Stimulated activated CD8-positive, alpha-beta memory T cell treated with anti-CD3 and anti-CD28 coated beads, Interleukin-2, amount 100 ng/mL, for 1 hour (primary cell): Measurements from ENCODE around the gene DDAH2.
"Not testable (repeated sequence)": the region's sequence is repeated elsewhere in the genome, so short reads cannot be mapped to it uniquely, and the experiment has no call there.

Experiments used
- DNase-seq, 2 donors: peaks; one replicate each; pipeline ENCODE4 v3.0.0-alpha.2; 2020; ENCODE audit warnings: low read depth in 2 of 2

DDAH2 gene

DNA sequence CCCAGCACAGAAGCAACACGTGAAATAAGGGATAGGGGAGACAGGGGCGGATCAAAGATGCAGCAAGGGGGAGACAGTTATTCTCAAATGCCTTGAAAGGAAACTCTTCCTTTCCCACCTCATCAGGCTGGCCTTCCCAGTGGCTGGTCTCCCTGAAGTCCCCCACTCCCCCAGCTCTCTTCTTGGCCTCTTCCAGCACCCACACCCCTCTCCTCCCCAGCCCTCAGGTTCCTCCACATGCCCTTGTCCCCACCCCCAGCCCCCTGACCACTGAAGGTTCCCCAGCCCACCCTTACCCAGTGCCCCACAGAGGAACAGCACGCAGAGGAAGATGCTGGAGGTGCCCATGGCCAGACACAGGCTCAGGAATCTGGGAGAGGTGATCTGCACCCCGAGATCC lies 15.6 kb downstream of the DDAH2 start:
- DNase-seq, result no peak

DNA sequence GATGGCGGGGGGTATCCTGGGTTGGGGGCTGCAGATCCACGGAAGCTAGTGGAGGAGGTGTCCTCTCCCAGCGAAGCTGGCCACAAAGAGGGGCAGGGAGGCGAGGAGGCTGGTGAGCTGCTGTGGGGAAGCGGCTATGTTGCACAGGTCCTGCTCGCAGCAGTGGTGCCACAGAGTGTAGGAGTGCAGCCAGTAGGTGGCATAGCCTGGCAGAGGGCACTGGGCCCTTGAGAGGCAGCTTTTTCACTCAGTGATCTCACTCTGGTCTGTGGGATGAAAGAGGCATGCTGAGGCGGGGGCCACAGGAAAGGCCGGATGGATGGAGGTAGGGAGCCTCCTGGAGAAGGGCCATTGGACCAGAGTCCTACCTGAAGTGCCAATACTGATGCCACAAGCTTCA lies 16.8 kb downstream of the DDAH2 start:
- DNase-seq, result no peak

DNA sequence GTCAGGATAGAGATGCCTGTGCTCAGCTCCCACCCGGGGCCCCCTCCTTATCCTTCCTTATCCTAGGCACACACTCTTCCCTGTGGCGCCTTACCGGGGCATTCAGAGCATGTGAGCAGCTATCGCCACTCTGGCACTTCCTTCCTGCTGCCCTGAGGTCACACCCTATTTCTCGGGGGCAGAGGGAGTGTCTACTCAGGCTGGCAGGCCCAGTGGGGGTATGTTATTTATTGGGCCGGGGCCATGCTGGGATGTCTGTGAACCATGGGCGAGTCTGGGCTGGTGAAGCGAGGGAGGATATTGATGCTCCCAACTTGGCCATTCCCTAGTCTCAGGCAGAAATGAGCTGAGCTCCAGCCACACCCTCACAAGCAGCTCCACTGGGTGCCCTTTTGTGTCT lies 17.9 kb downstream of the DDAH2 start:
- DNase-seq, result no peak

DNA sequence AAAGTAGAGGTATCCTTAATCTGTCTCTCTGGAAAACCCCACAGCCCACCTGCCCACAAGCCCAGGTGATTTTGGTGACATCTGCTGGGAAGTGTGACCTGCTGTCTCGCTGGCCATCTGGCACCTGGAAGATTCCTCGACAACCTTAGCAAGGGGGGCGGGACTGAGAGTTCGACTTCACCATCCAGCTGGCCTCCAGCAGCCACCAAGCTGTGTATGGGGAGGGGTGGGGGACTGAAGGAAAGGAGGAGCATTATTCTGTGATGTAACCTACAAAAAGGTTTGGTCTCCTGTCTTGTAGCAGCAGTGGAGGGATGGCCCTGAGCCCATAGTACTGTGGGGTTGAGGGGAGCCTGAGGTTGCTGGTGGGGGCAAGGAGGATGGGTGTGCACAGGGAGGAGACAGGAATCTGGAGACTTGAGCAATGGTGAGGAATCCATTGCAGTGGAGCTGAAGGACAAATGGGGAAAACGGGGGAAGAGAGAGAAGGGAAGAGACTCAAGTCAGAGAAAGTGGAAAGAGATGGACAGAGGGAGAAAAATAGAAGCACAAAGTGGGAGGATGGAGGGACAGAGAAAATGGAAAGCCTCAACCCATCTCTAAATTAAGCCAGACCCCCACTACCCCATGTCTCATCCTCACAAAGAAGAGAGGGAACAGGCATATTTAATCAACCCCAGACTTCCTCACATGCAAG lies 18.4 kb downstream of the DDAH2 start:
- no peak for DNase-seq

DNA sequence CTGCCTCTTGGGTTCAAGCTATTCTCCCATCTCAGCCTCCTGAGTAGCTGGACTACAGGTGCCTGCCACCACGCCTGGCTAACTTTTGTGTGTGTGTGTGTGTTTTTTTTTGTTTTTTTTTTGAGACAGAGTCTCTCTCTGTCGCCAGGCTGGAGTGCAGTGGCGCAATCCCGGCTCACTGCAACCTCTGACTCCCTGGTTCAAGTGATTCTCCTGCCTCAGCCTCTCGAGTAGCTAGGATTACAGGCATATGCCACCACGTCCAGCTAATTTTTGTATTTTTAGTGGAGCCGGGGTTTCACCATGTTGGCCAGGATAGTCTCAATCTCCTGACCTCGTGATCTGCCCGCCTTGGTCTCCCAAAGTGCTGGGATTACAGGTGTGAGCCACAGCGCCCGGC lies 19.9 kb downstream of the DDAH2 start:
- DNase-seq, result not testable (repeated sequence)

DNA sequence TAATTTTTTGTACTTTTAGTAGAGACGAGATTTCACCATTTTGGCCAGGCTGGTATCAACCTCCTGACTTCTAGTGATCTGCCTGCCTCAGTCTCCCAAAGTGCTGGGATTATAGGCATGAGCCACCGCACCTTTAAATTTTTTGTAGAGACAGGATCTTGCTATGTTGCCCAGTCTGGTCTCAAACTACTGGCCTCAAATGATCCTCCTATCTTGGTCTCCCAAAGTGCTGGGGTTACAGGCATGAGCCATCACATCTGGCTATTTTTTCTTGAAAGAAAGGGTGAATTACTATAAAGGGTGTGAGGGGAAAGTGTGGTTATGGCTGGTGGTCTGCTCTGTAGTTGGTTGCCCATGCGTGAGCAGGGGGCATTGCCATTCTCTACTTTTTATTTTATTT lies 20.9 kb downstream of the DDAH2 start:
- DNase-seq, result no peak

DNA sequence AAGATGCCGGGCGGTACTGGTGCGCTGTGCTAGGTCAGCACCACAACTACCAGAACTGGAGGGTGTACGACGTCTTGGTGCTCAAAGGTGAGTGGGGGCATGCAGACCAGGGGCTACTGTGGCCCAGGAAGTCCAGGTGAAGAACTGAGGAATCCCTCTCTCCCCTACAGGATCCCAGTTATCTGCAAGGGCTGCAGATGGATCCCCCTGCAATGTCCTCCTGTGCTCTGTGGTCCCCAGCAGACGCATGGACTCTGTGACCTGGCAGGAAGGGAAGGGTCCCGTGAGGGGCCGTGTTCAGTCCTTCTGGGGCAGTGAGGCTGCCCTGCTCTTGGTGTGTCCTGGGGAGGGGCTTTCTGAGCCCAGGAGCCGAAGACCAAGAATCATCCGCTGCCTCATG lies 21.4 kb downstream of the DDAH2 start:
- DNase-seq, result no peak

DNA sequence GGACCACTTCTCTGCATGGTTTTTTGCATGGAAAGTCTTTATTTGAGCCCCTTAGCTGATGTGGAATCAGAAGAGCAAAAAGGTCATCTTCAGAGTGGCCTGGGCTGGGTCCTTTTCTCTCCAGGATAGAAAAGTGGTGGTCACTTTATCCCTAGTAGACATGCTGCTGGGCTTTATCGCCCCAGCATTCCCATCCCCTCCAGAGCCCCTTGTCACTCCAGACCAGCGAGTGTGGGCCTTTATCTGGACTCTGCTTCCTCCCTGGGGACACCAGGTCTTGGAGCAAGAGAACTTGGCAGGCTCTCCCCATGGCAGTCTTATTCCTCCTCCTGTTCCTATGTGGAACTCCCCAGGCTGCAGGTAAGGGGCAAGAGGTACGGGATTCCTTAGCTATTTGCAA lies 22.5 kb downstream of the DDAH2 start, which contains the start of gene LY6G6F:
Gene LY6G6F (plus strand): TSS at position 268 of the 400 bp plus-strand sequence. CDS start 41 bp downstream, at position 309.
- DNase-seq, result no peak

DNA sequence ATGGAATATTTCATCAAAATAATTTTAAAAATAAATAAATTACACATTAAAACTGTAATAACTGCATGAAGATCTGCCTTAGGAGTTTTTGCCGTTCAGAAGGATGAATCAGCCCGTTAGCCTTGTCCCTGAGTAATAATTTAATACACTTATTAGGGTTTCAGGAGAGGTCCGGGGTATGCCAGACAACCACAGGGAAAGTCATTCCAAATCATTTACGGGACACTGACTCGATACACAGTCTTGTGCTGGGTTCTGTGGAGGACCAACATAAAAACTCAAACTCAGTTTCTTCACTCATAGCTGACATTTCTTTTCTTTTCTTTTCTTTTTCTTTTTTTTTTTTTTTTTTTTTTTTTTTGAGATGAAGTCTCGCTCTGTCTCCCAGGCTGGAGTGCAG lies 23.2 kb downstream of the DDAH2 start:
- no peak for DNase-seq

DNA sequence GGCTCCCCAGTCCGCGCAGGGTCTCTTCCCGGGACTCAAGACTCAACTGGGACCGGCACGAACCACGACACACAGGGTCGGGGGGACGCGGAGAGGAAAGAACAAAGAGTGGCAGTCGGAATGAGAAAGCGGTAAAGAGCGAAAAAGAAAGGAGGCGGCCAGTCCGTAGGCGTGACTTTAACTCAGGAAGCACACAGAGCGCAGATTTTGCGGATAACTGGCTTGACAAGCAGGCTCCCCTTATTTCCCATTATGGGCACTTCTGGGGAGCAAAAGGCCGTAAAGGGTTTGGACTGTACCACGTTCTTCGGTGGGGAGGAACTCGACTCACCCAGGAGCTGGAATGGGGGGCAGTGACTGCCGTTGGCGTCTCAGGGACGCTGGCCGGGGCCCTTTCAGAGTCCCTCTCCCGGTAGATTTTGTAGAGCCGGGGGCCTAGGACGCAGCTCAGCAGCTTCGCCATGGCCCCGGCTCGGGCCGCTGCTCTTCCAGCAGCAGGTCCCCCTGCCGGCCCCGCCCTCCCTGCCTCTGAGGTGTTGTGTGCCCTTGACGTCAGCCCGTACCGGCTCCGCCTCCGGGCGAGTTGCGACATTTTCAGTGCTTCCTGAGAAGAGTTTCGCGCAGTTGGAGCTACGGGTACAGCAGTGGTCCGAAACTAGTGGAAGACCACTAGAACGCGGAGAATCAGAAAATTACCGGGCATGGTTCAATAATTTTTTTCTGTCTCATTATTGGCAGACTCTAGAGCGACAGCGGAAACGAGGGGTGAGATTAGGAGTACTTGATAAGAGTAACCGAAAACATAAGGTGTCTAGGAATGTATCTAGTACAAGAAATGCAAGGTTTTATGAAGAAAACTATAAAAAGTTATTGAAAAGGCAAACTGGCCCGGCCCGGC lies 26.0 kb downstream of the DDAH2 start, which contains the start of gene ABHD16A:
Gene ABHD16A (minus strand): TSS at position 506 of the 898 bp plus-strand sequence. CDS start 43 bp downstream, at position 463.
- peak; percentile 93 to 95 for DNase-seq

DNA sequence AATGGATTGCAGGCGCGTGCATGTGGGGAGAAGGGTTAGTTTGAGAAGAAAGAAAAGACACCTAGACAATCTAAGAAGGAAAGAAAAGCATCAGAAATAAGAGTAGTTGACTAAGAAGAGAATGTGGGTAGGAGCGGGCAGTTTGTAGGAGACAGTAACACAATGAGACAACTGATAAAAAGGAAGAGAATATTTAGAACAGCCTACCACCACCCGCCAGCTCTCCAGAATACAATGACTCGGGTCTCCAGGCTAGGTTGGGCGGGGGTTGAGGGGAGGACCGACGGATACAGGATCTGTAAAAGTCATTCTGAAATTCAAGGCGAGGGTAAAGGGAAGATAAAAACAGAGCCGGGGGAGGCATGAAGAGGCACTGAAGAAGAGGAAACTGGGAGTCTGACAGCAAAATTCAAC lies 26.7 kb downstream of the DDAH2 start:
- no peak for DNase-seq

DNA sequence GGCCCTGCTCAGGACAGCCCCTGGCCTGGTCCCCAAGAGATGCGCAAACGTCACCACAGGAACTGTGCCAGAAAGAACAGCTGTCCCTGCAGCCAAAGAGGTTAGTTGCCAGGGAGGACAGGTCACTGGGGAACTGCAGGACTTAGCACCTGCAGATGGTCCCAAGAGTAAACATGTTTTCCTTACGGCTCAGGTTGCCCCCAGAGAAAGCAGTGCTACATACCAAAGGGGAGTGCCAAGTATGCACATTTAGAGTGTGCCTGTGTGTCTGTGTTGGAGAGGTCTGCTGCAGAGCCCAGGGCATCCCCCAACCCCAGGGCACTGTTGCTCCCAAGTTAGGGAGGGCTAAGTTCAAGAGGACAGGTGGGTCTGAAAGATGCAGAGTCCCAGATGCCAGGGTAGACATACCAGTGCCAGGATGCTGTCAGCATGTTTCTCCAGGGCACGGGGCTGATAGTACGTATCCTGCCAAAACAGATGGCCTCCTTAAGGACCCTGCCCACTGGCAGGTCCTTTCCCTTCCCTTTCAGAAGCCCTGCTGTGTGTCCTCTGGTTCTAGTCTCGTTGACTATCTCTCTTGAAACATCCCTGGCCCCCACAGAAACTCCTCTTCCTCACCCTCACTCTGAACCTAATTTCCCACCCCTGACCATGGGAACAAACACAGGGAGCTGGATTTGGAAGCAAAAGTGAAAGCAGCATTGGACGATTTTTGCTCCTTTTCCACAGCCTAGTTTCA lies 27.3 kb downstream of the DDAH2 start:
- DNase-seq, result no peak

DNA sequence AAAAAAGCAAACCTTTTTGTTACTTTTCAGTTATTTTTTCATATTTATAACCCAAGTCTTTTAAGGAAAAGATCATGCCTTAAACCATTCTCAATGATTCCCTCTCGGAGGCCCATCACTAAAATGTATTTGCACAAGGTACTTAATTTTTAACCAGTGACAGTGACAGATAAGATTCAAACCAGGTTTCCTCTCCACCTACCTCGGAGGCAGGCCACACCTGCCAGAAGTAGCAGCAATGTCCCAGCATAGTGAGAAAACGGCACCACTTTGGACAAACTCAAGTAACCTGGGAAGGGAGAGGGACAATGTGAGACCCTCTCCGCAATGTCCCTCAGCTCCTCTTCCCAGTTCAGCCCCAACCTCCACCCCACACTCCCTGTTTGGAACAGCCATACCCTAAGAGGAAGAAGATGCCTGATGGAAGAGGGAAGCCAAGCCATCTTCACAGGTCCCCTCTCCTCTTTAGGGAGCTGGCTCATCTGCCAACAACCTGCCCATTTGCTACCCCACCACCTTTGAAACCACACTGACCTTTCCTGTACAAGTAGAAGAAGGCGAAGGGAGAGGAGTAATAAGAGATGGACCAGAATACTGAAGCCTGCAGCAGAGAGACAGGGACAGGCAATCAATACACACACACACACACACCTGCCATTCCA lies 28.2 kb downstream of the DDAH2 start:
- DNase-seq, result no peak

DNA sequence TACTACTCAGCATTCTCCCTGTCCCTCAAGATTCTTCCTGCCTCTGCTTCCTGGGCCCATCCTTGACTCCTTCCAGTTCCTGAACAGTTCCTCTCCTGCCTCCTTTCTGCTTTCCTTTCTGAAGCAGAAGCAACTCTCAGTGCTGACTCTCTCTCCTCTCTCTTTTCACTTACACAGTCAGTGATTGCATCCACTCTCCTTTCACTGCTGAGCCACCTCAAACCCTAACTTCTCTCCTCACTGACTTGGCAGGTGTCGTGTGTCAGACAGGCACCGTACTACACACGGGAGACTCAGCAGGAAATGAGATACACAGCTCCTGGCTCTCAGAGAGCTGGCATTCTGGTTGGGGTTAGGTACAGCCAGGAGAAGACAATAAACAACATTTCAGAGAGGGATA lies 31.5 kb downstream of the DDAH2 start:
- no peak for DNase-seq

DNA sequence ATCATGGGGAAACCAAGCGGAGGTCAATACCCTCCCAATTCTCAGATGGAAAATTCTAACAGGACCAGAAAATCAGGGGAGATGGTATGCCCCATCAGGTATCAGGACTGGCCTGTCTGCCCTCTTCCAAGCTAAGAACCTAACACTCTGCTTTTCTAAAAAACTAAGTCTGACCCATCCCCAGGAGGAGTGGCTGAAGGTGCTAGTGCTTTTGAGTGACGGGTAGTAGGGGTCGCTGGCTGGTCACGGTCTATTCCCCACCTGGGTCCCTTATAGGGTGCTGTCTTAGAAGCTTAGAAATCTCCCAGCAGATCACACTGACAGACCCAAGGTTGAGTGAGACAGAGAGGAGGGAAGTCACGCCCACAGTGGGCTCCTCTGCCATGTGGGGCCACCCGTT lies 35.6 kb downstream of the DDAH2 start:
- no peak for DNase-seq

DNA sequence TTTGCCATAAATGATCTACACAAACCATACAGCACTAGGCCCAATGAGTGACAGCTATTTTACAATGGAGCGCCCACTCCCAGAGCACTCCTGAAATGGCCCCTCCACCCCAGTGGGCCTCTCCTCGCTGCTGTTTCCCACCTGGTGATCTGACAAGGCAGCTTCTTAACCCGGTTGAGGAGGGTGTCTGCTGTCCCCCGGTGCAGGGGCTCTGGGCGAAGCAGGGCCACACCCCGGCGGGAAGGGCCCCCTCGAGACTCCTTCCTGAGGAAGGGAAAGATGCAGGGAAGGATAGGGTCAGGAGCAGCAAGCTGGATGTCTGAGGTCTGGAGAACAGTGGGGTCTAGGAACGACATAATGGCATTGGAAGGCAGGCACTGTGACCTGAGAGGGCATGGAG lies 36.2 kb downstream of the DDAH2 start:
- no peak for DNase-seq

DNA sequence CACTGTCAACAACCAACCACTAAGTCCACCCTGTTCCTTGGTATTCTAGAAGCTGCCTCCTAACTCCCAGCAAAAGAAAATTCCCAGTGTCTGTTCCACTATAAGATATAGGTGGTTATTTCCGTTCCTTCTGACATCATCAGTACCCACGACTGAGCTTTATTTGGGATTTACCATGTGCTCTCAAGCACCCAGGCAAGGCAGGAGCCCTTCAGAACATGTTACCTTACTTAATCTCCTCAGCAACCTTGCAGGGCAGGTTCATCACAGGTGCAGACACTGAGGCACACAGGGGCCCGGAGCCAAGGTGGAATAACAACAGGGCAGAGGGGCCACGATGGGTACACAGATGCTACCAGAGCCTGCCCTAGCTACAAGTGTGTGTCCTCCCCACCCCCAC lies 36.7 kb downstream of the DDAH2 start:
- no peak for DNase-seq

DNA sequence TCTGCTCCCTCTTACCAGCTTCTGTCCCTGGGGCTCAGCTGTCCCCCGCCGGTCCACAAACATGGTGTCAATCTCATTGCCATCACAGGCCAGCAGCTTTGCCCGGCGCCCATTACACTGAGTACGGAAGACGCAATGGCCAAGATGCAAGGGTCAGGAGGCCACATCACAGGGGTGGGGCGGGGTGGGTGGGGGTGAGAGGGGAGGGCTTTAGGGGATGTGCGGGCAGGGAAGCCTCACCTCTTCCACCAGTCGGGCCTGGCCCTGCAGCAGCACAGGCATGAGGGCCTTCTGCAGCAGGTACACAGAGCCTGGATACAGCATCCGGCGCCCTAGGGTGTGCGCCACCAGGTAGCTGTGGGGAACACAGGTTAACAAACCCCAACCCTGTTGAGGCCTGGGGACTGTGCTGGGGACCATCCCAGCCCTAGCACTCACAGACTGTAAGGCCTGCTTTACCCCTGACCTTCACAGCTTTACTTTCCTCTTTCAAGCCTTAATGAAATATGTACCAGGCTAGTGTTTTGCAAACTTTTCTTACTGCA lies 37.5 kb downstream of the DDAH2 start:
- no peak for DNase-seq

DNA sequence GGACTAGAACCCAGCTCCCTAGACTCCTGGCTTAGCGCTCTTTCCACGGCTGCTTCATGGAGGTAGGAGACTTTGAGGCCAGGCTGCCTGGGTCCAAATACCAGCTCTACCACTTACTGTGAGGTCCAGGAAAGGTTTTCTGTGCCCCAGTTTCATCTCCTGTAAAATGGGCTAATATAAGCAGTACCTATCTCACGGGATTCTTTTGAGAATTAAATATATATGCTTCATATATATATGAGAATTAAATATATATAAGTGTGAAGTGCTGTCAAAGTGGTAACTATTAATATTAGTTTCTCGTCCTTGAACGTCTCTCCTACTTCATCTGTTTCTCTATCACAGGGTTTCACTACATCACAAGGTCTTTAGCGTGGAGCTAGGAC lies 38.0 kb downstream of the DDAH2 start:
- DNase-seq, result no peak

DNA sequence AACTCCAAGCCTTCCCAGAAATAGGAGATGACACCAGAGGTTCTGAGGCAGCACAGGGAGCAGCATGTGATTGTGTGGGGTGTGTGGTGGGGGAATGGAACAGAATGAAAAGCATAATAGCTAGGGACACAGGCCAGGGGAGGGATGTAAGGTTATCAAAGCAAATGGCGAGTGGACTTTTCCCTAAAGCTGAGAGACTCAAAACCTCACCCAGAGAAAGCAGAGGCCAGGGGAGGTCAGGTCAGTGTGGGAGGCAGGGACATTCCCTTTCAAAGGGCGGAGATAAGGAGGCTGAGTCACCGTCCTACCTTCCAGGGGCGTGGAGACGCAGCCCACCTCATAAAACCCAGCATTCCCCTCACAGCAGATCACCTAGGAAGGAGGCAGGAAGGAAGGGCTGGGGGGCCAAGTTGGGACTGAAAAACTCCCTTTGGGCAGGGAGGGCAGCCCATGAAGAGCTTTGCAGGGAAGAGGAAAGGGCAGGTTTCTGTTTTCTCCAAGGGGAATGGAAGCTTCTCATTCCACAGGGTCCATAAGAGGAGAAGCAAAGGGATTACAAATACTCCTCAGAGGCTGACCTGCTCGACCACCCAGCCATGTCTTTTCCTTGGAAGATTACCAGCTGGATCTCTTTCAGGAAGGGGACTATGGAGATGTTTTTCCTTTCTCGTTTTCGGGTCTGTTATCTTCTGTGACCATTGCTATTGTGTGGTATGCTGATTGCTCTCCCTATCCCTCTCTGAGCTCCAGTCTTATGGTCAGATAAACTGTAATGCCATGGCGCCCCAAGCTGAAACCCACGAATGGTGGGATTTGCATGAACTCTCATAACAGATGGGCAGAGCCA lies 38.6 kb downstream of the DDAH2 start:
- DNase-seq, result no peak
